Epidermal melanocyte (primary cell): ENCODE results near the gene TSR1.
A peak's percentile ranks its signal among the peaks of the same experiment; 100 is the strongest.

ENCODE experiments used
- DNase-seq: peaks from one replicate; pipeline ENCODE4 v3.0.0; 2011; ENCODE audit warnings: low spot score; ENCODE audit not compliant: insufficient read length

TSR1 gene

GRCh38 chr17:2336215-2336851 is at the start of gene TSR1:
TSR1 (minus strand) TSS chr17:2336457; CDS start chr17:2336427, 30 bp downstream.
- peak; percentile 99 for DNase-seq

- DNase-seq, result no peak
Measured at GRCh38 chr17:2385240-2386210, 49.3 kb upstream of the TSR1 start.

- DNase-seq, result no peak
Measured at GRCh38 chr17:2384439-2385127, 48.3 kb upstream of the TSR1 start.

- no peak for DNase-seq
Measured at GRCh38 chr17:2383628-2384167, 47.4 kb upstream of the TSR1 start.

- no peak for DNase-seq
Measured at GRCh38 chr17:2380950-2381649, 44.8 kb upstream of the TSR1 start.

- no peak for DNase-seq
Measured at GRCh38 chr17:2380226-2380922, 44.1 kb upstream of the TSR1 start.

- no peak for DNase-seq
Measured at GRCh38 chr17:2379489-2380225, 43.4 kb upstream of the TSR1 start.

GRCh38 chr17:2378905-2379304 is 42.6 kb upstream of the TSR1 start:
- no peak for DNase-seq

GRCh38 chr17:2377659-2378058 is 41.4 kb upstream of the TSR1 start:
- no peak for DNase-seq

GRCh38 chr17:2376107-2376506 is 39.9 kb upstream of the TSR1 start:
- no peak for DNase-seq

- DNase-seq, result no peak
Measured at GRCh38 chr17:2375406-2375805, 39.1 kb upstream of the TSR1 start.

- DNase-seq, result peak; percentile 97
Measured at GRCh38 chr17:2374549-2375285, 38.5 kb upstream of the TSR1 start.

- DNase-seq, result no peak
Measured at GRCh38 chr17:2373179-2373578, 36.9 kb upstream of the TSR1 start.

GRCh38 chr17:2372681-2373080 is 36.4 kb upstream of the TSR1 start:
- DNase-seq, result no peak

- no peak for DNase-seq
Measured at GRCh38 chr17:2372180-2372579, 35.9 kb upstream of the TSR1 start.

GRCh38 chr17:2371183-2372130 is 35.2 kb upstream of the TSR1 start:
- DNase-seq, result no peak

GRCh38 chr17:2370211-2370589 is 33.9 kb upstream of the TSR1 start:
- DNase-seq, result no peak
